Measurements from ENCODE around the gene ZKSCAN5.

ZKSCAN5 gene

GRCh38 chr7:99504603-99505323, at the start of gene ZKSCAN5:
TSS of gene ZKSCAN5 (plus strand) at chr7:99504662. CDS start at chr7:99506045, 1,383 bp downstream.
- peak; percentile 97 for DNase-seq

- DNase-seq: no peak
Measured at GRCh38 chr7:99455874-99456273, 48.6 kb upstream of the ZKSCAN5 start.

GRCh38 chr7:99456288-99456687, 48.2 kb upstream of the ZKSCAN5 start:
- no peak for DNase-seq

GRCh38 chr7:99457050-99457649, 47.3 kb upstream of the ZKSCAN5 start:
- no peak for DNase-seq

- DNase-seq: no peak
Measured at GRCh38 chr7:99457650-99458493, 46.6 kb upstream of the ZKSCAN5 start.

GRCh38 chr7:99459087-99459486, 45.4 kb upstream of the ZKSCAN5 start:
- no peak for DNase-seq

- no peak for DNase-seq
Measured at GRCh38 chr7:99460651-99461050, 43.8 kb upstream of the ZKSCAN5 start.

GRCh38 chr7:99461221-99461620, 43.2 kb upstream of the ZKSCAN5 start:
- DNase-seq: no peak

GRCh38 chr7:99465421-99465768, 39.1 kb upstream of the ZKSCAN5 start:
- DNase-seq: no peak

GRCh38 chr7:99468336-99468918, 36.0 kb upstream of the ZKSCAN5 start:
- DNase-seq: no peak

GRCh38 chr7:99469381-99470065, 34.9 kb upstream of the ZKSCAN5 start:
- no peak for DNase-seq

GRCh38 chr7:99472561-99473314, 31.7 kb upstream of the ZKSCAN5 start, which contains the start of gene ZNF789:
TSS of gene ZNF789 (plus strand) at chr7:99472890. CDS start at chr7:99476457, 3,567 bp downstream.
- DNase-seq: peak; percentile 98

GRCh38 chr7:99473315-99473596, 31.2 kb upstream of the ZKSCAN5 start:
- no peak for DNase-seq

GRCh38 chr7:99476107-99476506, 28.4 kb upstream of the ZKSCAN5 start:
- no peak for DNase-seq

GRCh38 chr7:99478464-99479440, 25.7 kb upstream of the ZKSCAN5 start:
- no peak for DNase-seq

GRCh38 chr7:99485094-99485493, 19.4 kb upstream of the ZKSCAN5 start:
- DNase-seq: no peak

GRCh38 chr7:99489235-99489634, 15.2 kb upstream of the ZKSCAN5 start:
- DNase-seq: no peak

GRCh38 chr7:99490878-99491277, 13.6 kb upstream of the ZKSCAN5 start:
- no peak for DNase-seq

- no peak for DNase-seq
Measured at GRCh38 chr7:99493823-99494222, 10.6 kb upstream of the ZKSCAN5 start.

- DNase-seq: no peak
Measured at GRCh38 chr7:99497766-99498545, 6.5 kb upstream of the ZKSCAN5 start.

Data from activated CD8-positive, alpha-beta memory T cell treated with anti-CD3 and anti-CD28 coated beads, Interleukin-2, amount 50 U/mL, for 4 hours (primary cell).